ENCODE results near the gene CLIC5.
A peak's percentile ranks its signal among the peaks of the same experiment; 100 is the strongest.

Gene CLIC5

GRCh38 chr6:45922728-45923351, 92.8 kb downstream of the CLIC5 start:
- peak; percentile 2 for DNase-seq

DNA sequence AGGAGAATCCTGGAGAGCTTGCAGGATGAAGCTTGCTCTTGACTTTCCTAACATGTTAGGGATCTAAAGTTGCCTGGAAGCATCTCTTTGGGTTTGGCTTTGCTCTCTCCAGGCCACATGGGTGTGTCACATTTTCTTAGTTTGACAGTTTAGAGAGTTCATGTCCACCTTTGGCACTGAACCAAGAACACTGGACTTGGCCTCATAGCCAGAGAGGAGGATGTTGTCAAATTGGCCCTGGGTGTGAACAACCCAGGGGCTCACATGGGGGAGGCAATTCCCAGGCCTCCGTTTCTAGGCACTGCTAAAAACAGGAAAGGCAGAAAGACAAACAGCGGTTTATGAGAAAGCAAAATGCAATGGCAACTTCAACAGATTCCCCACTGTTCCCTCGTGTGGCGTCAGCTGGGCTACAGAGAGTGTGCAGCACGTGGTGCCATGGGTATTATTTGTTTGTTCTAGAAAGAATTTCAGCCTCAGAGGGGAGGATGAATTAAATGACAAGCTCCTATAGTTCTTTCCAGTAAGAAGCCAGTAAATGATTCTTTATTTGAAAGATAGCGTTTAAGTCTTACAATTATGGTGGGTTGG, 93.9 kb downstream of the CLIC5 start:
- no peak for DNase-seq

DNA sequence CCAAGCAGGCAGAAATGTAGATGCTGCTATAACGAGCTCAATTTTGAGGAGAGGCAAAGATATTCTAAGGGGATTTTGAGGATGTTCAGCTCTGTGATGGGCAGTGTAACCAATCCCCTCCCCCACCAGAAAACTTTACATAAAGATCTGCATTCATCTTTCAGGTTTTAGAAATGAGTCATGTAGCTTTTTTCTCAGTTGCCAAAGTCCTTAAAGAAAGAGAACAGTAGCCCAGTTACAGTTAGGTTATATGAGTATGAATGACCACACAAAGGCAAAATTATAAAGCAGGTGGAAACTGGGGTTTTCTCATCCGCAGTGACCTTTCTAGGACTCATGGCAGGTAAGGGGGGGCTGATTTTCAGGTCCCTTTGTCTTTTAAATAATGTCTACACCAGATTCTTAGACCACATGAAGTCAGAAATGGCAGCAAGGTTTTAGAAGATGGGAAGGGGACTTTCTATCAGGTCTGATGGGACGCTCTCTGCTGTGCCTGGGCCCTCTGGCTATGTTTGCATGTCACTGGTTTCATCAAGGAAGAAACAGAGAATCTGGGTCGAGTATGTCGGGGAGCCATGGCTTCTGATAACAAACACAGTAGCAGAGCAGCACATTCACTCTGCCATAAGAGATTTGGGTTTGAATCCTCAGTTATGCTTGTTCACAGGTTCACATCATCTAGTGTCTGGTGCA, 94.7 kb downstream of the CLIC5 start:
- DNase-seq: no peak

GRCh38 chr6:45917439-45917838, 98.2 kb downstream of the CLIC5 start:
- DNase-seq: no peak

DNA sequence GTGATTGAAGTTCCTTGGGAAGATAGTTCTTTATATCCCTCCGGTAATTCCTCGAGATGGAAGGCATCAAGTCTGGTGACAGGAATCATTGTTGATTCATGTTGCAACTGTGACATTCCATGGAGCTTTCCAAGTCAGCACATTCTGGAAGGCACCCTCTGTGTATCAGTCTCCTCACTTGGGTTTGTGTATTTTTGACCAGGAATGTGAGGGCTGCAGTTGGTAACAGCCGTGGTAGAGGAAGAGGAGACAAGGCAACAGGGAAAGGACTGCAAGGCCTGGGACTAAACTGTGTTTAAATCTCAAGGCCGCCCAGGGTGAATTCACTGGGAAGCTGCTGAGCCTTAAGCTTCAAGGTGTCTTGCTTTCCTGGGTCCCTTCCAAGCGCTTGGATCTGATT, 99.0 kb downstream of the CLIC5 start:
- no peak for DNase-seq

DNA sequence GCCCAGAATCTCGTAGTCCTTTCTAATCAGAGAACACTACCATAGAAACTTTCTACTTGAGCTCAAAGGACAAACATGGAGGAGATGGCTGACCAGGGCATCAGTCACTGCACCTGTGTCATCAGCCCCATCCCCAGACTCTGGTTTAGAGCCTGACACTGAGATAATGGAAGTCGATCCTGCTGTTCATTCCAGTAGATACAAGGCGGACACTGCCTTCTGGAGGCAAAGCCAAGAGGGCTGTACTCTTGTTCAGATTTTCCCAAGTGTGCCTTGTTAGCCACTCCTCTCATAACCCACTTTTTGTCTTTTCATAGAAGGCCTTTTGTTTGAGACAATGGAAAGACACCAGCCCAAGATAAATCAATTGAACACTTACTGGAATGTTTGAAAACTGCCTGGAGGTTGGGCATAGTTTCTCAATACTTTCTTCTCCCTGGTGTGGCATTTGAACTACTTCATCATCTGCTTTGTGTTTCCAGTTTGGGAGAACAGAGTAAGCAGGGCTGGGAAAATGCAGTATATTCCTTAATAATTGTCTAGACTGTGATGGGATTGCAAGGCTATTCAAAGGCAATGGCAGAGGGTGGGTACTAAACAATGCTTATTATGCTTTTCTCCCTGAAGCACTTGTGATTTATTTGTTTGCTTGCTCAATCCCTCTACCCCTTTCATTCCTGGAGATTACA, 99.7 kb downstream of the CLIC5 start:
- DNase-seq: no peak

GRCh38 chr6:45911691-45912090, 104.0 kb downstream of the CLIC5 start:
- DNase-seq: no peak

DNA sequence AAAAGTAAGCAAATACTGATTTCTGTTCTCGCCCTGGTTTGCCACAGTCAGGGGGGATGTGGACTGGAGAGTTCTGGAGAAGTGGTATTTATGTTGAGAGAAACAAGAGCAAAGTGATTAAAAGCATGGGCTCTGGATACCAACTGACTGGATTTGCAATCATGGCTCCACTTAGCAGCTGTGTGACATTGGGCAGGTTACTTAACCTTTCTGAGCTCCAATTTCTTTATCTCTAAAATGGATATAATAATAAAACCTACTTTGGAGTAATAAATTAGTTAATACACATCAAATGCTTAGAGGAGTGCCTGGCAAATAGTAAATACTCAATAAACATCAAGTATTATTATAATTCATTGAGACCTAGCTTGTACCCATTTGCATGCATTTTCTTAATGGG, 111.7 kb downstream of the CLIC5 start:
- no peak for DNase-seq

DNA sequence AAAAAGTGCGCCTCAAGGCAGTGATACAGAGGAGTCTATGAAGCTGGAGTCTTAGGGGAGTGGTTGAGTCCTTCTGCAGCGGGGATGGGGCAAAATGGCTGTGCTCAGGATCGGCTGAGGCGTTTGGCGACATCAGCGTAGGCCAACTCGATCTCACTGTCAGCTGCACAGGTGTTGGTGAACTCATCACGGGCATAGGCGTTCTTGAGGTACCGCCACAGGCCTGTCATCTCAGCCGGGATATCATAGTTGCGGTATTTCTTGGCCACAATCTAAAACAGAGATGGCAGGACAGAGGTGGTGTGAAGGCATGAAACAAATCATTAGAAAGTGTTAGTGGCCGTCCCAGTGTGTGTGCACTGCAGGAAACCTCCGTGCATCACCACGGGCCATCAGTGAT, 112.7 kb downstream of the CLIC5 start:
- no peak for DNase-seq

- DNase-seq: no peak
Measured at GRCh38 chr6:45901767-45902650, 113.7 kb downstream of the CLIC5 start.

DNA sequence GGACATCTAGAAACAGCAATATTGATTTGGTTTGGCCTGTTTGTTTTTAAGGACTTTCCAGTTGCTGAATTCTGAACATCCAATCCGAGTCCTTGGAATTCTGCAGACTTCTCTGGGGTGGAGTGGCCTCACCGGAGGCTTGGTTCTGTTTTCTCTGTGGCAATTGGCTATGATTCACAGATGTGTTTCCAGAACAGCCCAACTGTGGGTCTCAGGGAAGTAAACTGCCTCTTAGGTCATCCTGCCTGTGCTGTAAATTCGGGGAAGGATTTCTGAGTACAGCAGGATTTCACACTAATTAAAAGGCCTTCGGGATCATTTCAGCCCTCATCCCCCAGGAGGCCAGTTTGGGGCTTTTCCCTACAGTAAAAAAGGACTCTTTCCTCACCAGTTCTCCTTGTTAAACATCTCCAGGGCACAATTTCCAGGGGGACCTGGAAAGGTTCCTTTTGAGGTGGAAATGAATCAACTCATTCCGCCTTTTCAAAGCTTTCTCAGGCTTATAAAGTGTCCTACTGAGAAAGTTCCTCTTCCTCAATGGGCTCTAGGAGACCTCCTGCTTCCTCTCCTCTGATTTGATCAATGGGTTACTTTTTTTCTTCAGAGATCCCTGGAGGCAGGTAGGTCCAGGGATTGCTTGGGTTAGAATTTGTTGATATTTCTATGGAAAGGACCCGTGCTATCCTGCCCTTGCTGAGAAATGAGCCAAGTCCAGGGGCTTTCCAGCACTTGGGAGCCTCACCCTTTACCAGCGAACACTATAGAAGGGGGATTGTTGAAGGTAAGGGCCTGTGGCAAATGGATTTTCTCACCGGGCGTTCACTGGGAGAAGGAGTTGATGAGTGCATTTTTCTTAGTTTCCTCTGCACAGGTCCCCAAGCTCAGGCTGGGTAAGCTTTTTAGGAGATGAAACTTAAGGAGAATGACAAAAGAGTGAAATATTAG, 114.6 kb downstream of the CLIC5 start:
- no peak for DNase-seq

- no peak for DNase-seq
Measured at GRCh38 chr6:45899683-45899946, 116.0 kb downstream of the CLIC5 start.

- DNase-seq: no peak
Measured at GRCh38 chr6:45898941-45899682, 116.5 kb downstream of the CLIC5 start.

- DNase-seq: no peak
Measured at GRCh38 chr6:45896783-45897441, 118.7 kb downstream of the CLIC5 start.

GRCh38 chr6:45895569-45895968, 120.1 kb downstream of the CLIC5 start:
- no peak for DNase-seq

DNA sequence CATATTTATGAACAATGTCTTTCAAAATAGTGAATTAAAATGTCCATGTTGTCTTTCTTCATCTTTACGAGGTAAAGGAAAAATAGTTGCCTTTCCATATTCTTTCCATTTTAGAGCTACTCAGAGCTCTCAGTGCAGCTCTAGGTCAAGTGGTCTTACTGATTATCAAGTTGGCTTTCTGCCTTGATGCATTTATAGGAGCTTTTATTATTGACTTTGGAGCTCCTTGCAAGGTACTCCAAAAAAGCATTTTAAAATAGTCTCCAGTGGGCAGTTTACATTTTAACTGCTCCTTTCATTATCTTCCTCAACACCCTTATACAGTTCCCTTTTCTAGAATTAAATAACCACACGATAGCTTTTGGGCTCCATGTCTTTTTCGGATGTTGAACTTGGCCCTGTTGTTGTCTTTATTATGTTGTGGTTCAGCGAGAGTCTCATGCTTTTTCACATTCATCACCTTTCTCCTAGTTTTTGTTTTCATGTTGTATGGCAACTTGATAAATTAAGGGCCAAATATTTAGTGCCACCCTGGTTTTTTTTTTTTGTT, 122.9 kb downstream of the CLIC5 start:
- DNase-seq: no peak

DNA sequence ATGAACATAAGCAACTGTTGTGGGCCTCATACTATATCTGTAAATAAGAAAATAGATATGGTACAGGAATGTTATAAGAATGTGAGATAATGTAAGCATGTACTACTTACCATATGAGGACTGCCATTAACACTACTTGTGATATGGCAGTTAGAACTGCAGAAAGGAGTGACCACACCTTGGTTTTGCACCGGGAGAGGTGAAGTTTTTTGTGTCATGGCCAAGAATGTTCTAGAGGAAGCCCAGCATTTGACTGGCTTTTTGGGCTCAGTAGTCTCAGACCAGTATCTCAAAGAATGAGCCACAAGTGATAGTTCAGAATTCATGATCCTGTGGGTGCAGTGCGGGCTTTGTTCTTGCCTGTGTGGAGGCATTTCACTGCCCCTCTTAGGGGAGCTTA, 123.5 kb downstream of the CLIC5 start:
- DNase-seq: no peak

GRCh38 chr6:45886776-45887175, 128.9 kb downstream of the CLIC5 start:
- DNase-seq: no peak

- no peak for DNase-seq
Measured at GRCh38 chr6:45884336-45884735, 131.3 kb downstream of the CLIC5 start.

- no peak for DNase-seq
Measured at GRCh38 chr6:45882671-45883070, 133.0 kb downstream of the CLIC5 start.

Data from DMS153 (cell line).